Glutamatergic neuron (in vitro differentiated cells): ENCODE results near the gene LPAR2. TPM values are rescaled to one million over a fixed set of nuclear protein-coding genes. Genes with fewer than 3 reads are reported as not detected.

Experiments used
- DNase-seq: peaks from one replicate; pipeline ENCODE4 v3.0.0; 2022
- H3K27ac Mint-ChIP-seq: one replicate; pipeline ENCODE4 v1.8.0; 2020; ENCODE audit warnings: mild to moderate bottlenecking, mixed read lengths, inconsistent platforms; ENCODE audit not compliant: unreplicated experiment
- H3K27me3 Mint-ChIP-seq: one replicate; pipeline ENCODE4 v1.8.0; 2020; ENCODE audit warnings: mild to moderate bottlenecking, moderate library complexity, mixed read lengths, inconsistent platforms; ENCODE audit not compliant: unreplicated experiment
- H3K36me3 Mint-ChIP-seq: one replicate; pipeline ENCODE4 v1.8.0; 2020; ENCODE audit warnings: mild to moderate bottlenecking, mixed read lengths, inconsistent platforms; ENCODE audit not compliant: unreplicated experiment
- H3K4me1 Mint-ChIP-seq: one replicate; pipeline ENCODE4 v1.8.0; 2020; ENCODE audit warnings: mild to moderate bottlenecking, low read depth, mixed read lengths, inconsistent platforms; ENCODE audit not compliant: unreplicated experiment
- H3K4me3 Mint-ChIP-seq: one replicate; pipeline ENCODE4 v1.8.0; 2020; ENCODE audit warnings: mild to moderate bottlenecking, mixed read lengths, inconsistent platforms; ENCODE audit not compliant: unreplicated experiment
- H3K9me3 Mint-ChIP-seq: one replicate; pipeline ENCODE4 v1.8.0; 2020; ENCODE audit warnings: mild to moderate bottlenecking, moderate library complexity, mixed read lengths, inconsistent platforms; ENCODE audit not compliant: unreplicated experiment
- total RNA-seq: library from RNA; stranded (reverse); fragmentation: NEBNext Ultra II Directional; extraction: Animal tissue kit (Norgen Biotek cat#: 25700); gene quantifications from one replicate; pipeline ENCODE4 v1.2.1, GENCODE V29; 2021; ENCODE audit not compliant: unreplicated experiment
- TF ChIP-seq, protein P1 (sequence below): fragments of 200-600 bp; sonication (generic); IDR thresholded peaks from one replicate; pipeline ENCODE4 v1.5.0; 2021; ENCODE audit not compliant: partially characterized antibody, unreplicated experiment

LPAR2 gene
- total RNA-seq, 1 donor from 2014 or later: 364 TPM

DNA sequence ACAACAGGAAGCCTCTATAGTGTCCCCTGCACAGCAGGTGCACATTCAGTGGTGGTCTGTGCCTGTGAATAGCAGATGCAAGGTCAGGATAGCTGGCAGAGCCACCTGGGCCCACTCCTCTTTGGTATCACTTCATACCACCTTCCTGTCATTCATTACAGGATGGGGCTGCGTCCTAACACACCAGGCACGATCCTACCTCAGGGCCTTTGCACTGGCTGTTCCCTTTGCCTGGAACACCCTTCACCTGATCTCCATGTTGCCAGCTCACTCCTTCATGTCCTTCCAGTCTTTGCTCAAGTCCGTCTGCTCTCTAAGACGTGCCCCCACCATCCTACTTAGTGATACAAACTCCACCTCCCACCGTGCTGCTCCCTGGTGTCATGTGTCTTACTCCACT is 4.6 kb upstream of the LPAR2 start:
- TF ChIP-seq, protein P1, sequence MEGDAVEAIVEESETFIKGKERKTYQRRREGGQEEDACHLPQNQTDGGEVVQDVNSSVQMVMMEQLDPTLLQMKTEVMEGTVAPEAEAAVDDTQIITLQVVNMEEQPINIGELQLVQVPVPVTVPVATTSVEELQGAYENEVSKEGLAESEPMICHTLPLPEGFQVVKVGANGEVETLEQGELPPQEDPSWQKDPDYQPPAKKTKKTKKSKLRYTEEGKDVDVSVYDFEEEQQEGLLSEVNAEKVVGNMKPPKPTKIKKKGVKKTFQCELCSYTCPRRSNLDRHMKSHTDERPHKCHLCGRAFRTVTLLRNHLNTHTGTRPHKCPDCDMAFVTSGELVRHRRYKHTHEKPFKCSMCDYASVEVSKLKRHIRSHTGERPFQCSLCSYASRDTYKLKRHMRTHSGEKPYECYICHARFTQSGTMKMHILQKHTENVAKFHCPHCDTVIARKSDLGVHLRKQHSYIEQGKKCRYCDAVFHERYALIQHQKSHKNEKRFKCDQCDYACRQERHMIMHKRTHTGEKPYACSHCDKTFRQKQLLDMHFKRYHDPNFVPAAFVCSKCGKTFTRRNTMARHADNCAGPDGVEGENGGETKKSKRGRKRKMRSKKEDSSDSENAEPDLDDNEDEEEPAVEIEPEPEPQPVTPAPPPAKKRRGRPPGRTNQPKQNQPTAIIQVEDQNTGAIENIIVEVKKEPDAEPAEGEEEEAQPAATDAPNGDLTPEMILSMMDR: no peak
- Mint-ChIP-seq H3K4me1 (peaks cover 5% of the 10 kb centered on the region), H3K4me3 (peak overlapping the region; percentile 6), H3K9me3 (peaks cover 14% of the 10 kb centered on the region), H3K27me3 (peaks cover 15% of the 10 kb centered on the region), H3K36me3 (peaks cover 21% of the 10 kb centered on the region), H3K27ac (peak overlapping the region; percentile 59)
- no peak for DNase-seq

DNA sequence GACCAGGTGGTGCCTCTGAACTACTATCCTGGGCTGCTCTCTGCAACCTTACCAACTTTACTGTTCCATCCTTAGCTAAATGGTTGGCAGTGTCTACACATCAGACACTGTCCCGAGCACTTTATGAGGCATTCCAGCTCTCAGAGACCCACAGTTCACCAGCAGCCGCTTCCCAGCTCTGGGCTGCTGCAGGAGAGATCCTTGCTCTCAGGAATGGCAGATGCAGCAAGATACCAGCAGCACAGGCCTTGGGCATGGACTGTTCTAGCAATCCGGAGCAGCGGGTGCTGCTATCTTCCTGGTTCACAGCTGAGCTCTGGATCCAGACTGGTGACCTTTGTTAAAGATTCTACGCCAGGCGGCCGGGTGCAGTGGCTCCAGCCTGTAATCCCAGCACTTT is 3.3 kb upstream of the LPAR2 start:
- Mint-ChIP-seq H3K4me1 (peaks cover 13% of the 10 kb centered on the region), H3K36me3 (peaks cover 18% of the 10 kb centered on the region), H3K27me3 (peaks cover 22% of the 10 kb centered on the region), H3K9me3 (peaks cover 21% of the 10 kb centered on the region), H3K27ac (no peak overlapping the region), H3K4me3 (no peak overlapping the region)
- TF ChIP-seq, protein P1: no peak
- no peak for DNase-seq

DNA sequence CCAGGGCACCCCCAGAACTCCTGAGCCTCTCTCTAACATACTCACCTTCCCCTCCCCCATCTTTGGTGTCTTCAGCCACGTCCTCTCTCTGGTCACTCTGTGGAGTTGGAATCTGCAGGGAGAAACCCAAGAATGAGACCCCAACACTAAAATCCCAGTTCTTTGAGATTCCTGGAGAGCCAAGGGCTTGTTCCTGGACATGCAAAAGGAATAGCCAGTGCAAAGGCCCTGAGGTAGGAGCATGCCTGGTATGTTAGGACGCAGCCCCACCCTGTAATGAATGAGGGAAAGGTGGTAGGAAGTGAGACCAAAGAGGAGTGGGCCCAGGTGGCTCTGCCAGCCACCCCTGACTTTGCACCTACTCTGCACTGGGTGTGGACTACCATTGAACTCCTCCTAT is 2.4 kb upstream of the LPAR2 start:
- Mint-ChIP-seq H3K27me3 (peaks cover 22% of the 10 kb centered on the region), H3K36me3 (peaks cover 17% of the 10 kb centered on the region), H3K4me3 (no peak overlapping the region), H3K4me1 (peaks cover 17% of the 10 kb centered on the region), H3K9me3 (peaks cover 21% of the 10 kb centered on the region), H3K27ac (peak overlapping the region; percentile 25)
- no peak for DNase-seq
- TF ChIP-seq, protein P1: no peak

DNA sequence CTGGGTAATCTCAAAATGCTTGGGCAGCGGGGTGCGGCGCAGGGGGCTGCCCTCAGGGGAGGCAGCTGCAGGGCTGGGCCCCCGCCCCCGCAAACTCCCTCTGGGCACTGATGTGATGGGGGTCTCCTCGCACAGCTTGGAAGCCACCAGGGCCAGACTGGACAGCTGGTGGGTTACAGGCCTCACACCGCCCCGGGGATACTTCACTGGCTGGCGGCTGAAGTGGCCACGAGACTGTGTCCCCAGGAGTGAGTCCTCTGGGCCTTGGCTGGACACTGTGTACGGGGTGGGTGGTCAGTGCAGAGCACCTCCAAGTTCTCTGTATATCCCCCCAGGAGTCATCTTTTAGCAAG is 2.0 kb upstream of the LPAR2 start:
- TF ChIP-seq, protein P1: no peak
- Mint-ChIP-seq H3K27me3 (peaks cover 22% of the 10 kb centered on the region), H3K36me3 (peaks cover 17% of the 10 kb centered on the region), H3K9me3 (peaks cover 20% of the 10 kb centered on the region), H3K27ac (no peak overlapping the region), H3K4me1 (peaks cover 17% of the 10 kb centered on the region), H3K4me3 (no peak overlapping the region)
- no peak for DNase-seq

DNA sequence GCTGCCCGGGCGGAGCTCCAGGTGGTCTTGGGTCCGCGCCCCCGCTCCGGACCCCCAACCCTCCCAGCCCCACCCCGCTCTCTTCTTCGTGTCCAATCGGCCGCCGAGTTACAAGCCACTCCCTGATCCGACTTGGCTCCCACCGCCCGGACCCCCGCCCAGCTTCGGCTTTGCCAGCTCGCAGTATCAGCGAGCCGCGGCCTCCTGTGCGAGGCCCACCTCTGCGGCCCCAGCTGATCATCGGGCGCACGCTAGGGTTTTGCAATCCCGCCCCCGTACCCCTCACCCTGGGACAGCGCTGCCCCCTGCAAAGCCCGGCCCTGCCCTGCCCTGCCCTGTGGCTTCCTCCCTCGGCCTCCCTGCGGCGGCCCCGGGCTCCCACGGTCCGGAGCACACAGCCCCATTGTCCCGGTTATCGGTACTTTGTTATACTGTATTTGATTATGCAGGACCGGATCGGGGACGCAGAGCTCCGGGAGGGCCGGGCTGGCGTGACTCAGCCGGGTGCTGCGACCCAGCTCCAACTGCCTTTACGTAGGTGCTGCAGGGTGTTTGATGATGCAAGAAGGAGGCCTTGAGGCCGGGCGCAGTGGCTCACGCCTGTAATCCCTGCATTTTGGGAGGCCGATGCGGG is 598 bp upstream of the LPAR2 start:
- Mint-ChIP-seq H3K4me1 (peaks cover 20% of the 10 kb centered on the region), H3K27ac (peak overlapping the region; percentile 97), H3K9me3 (peaks cover 24% of the 10 kb centered on the region), H3K36me3 (peaks cover 11% of the 10 kb centered on the region), H3K4me3 (peak overlapping the region; percentile 80), H3K27me3 (peaks cover 20% of the 10 kb centered on the region)
- TF ChIP-seq, protein P1: no peak
- peak; percentile 94 for DNase-seq
